ENCODE measurements around the gene ADRA2C. TPM values are rescaled to one million over a fixed set of nuclear protein-coding genes. Genes with fewer than 3 reads are reported as not detected.

The ADRA2C gene
- total RNA-seq = 10 to 100 TPM in 2 of 4 donors, 1 to 10 TPM in 2; 3.2 to 13.3 (median 10.0) TPM

DNA sequence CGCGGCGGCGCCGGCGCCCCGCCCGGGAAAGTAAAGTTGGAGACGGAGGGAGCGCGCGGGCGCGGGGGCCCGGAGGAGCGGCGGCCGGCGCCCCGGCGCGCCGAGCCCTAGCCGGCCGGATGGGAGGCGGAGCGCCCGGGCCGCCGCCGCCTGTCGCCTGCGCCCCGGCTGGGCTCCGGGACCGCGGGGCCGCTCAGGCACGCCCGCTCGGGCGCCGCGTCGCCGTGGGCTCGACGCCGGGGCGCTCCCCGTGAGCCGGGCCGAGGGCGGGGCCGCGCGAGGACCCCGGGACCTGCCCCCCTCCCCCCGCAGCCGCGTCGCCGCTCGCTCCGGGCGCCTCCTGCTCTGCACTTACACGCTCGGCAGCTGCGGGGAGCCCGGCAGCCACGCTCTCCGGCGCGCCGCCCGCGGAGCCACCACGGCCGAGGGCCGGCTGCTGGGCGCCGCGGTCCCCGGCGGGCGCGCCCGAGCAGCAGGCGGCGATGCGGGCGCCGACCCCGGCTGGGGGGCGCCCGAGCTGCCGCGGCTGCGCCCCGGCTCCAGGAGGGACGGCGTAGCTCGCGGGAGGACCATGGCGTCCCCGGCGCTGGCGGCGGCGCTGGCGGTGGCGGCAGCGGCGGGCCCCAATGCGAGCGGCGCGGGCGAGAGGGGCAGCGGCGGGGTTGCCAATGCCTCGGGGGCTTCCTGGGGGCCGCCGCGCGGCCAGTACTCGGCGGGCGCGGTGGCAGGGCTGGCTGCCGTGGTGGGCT is at the start of gene ADRA2C:
TSS of gene ADRA2C (plus strand) at position 350 of the 749 bp plus-strand sequence. CDS start at position 572, 222 bp downstream.
- no peak for DNase-seq (ENCODE audit: low spot score)
- no peak for ATAC-seq (ENCODE audit: low FRiP score)
- TF ChIP-seq, protein P1, sequence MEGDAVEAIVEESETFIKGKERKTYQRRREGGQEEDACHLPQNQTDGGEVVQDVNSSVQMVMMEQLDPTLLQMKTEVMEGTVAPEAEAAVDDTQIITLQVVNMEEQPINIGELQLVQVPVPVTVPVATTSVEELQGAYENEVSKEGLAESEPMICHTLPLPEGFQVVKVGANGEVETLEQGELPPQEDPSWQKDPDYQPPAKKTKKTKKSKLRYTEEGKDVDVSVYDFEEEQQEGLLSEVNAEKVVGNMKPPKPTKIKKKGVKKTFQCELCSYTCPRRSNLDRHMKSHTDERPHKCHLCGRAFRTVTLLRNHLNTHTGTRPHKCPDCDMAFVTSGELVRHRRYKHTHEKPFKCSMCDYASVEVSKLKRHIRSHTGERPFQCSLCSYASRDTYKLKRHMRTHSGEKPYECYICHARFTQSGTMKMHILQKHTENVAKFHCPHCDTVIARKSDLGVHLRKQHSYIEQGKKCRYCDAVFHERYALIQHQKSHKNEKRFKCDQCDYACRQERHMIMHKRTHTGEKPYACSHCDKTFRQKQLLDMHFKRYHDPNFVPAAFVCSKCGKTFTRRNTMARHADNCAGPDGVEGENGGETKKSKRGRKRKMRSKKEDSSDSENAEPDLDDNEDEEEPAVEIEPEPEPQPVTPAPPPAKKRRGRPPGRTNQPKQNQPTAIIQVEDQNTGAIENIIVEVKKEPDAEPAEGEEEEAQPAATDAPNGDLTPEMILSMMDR (IDR thresholded peaks at IDR 0.05) = no peak

DNA sequence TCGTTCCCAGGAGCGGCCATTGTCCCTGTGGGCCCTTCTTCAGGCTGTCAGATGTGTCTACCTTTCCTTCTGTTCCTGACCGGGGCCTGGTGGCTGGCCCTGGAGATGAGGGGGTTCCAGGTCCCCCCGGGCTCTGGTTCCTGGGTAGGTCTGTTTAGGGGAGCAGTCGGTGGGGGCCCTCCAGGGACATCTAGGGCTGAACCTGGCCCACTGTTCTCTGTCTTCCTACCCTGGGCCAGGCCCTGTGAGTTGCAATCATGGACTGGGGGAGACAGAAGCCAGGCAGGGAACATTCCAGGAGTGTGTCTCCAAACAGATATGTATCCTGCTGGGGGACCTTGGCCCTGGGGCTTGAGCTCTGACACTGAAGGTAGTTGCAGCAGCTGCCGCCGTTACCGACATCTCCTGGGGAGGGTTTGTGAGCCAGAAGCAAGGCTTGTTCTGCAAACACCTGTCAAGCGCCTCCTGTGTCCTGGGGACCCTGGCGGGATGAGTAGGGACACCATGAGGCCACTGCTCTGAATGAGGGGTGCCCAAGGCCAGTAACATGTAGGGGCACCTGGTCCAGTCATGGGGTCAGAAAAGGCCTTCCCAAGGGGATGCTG is 49.5 kb upstream of the ADRA2C start:
- DNase-seq (ENCODE audit: low spot score) (no peak), ATAC-seq (ENCODE audit: low FRiP score) (no peak)
- TF ChIP-seq, protein P1 (IDR thresholded peaks at IDR 0.05) = no peak

DNA sequence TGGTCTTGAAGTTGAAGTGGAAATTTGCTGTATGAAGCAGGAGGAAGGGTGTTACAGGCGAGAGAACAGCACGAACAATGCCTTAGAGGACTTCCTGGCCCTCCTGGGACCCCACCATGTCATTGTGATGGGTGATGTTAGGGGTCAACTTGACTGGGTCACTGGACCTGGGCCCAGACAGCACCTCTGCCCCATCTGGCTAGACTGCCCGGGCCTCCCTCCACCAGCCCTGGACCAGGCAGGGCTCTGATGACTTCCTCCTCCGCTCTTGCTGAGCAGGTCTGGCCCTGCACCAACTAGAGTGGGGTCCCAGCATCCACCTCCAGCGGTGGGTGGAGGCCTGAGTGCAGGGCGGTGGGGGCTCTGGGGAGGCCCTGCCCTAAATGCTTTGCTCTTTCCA is 48.9 kb upstream of the ADRA2C start:
- TF ChIP-seq, protein P1 (IDR thresholded peaks at IDR 0.05) = no peak
- DNase-seq (ENCODE audit: low spot score) (no peak), ATAC-seq (ENCODE audit: low FRiP score) (no peak)

DNA sequence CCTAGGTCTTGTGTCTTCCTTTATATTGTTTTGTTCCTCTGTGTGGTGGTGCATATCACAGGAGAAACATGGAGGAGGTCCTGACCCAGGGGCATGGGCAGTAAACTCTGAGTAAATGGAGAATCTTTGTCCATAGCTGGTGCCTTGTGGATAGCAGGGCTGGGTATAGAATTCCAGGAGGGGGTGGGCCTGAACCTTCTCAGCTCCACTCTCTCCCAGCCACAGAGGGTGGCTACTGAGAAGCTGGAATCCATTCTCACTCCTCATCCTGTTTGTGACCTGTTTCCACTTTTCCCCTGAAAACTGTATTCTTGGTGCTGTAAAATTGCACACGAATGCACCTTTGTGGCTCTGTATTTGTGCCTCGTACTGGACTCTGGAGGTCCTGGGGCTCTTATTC is 47.7 kb upstream of the ADRA2C start:
- ATAC-seq (ENCODE audit: low FRiP score) = no peak

DNA sequence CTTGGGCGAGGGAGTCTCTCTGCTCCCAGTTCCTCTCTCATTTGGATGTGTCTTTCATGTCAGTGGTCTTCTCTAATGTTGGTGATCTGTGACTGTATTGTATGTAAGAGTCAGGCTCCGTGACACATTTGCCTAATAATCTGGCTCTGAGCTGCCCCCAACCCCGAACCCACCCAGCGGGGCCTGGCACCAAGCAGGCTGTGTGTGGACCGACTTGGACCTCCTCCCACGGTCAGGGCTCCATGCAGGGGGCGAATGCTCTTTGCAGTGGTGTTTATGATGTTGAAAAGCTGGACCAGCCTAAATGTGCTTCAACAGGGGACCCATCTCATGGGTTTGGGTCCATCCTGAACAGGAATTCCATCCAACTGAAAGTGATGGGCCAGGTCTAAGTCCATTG is 47.0 kb upstream of the ADRA2C start:
- DNase-seq (ENCODE audit: low spot score) (no peak), ATAC-seq (ENCODE audit: low FRiP score) (no peak)
- TF ChIP-seq, protein P1 (IDR thresholded peaks at IDR 0.05) = no peak

More for the DNA sequence above, 47.7 kb upstream of the ADRA2C start:
- TF ChIP-seq, protein P1 (IDR thresholded peaks at IDR 0.05) = no peak
- no peak for DNase-seq (ENCODE audit: low spot score)

DNA sequence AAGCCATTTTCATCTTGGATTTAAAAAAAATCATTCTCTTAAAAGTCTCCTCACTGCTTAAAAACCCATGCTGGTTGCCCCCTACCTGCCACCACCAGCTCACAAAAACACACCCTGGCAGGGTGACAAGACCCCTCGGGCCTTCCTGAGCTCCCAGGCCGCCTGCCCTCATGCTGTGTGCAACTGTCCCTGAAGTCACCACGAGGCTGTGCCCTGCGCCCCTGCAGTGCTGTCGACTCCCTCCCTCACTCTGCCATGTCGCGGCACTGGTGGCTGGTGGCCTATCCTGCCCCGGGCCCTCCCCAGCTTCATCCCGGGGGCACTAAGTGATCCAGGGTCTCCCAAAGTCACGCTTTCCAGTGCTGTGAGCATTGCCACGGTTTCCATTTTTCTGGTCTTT is 46.3 kb upstream of the ADRA2C start:
- no peak for ATAC-seq (ENCODE audit: low FRiP score)

More for the DNA sequence above, 46.3 kb upstream of the ADRA2C start:
- TF ChIP-seq, protein P1 (IDR thresholded peaks at IDR 0.05) = no peak
- no peak for DNase-seq (ENCODE audit: low spot score)

Data from omental fat pad (tissue), 4 donors.